ENCODE results near the gene RTN4R. TPM values are rescaled to one million over a fixed set of nuclear protein-coding genes. Genes with fewer than 3 reads are reported as not detected.
"Not testable (repeated sequence)": the region's sequence is repeated elsewhere in the genome, so short reads cannot be mapped to it uniquely, and the experiment has no call there.

The RTN4R gene
- total RNA-seq, 4 donors from 2014 or later = 5.0 to 12.9 TPM; not detected in 2

DNA sequence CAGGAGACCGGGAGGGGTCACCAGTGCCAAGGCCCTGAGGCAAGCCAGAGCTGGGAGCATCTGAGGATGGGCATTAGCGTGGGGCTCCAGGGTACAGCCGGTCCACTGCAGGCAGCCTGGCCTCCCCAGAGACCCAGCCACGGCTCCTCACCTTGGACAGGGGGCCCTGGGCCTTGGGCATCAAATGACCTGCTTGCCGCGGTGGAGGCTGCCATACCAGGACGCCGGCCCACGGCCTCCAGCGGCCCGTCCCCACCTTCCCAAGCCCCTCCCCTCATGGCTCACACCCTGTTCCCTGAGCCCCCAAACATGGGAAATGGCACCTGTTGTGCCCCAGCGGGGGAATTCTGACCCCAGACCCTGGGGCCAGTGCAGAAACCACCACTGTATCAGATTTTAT, 12.7 kb upstream of the RTN4R start:
- no peak for TF ChIP-seq POLR2A (IDR thresholded peaks at IDR 0.05)
- TF ChIP-seq, protein P1, sequence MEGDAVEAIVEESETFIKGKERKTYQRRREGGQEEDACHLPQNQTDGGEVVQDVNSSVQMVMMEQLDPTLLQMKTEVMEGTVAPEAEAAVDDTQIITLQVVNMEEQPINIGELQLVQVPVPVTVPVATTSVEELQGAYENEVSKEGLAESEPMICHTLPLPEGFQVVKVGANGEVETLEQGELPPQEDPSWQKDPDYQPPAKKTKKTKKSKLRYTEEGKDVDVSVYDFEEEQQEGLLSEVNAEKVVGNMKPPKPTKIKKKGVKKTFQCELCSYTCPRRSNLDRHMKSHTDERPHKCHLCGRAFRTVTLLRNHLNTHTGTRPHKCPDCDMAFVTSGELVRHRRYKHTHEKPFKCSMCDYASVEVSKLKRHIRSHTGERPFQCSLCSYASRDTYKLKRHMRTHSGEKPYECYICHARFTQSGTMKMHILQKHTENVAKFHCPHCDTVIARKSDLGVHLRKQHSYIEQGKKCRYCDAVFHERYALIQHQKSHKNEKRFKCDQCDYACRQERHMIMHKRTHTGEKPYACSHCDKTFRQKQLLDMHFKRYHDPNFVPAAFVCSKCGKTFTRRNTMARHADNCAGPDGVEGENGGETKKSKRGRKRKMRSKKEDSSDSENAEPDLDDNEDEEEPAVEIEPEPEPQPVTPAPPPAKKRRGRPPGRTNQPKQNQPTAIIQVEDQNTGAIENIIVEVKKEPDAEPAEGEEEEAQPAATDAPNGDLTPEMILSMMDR (IDR thresholded peaks at IDR 0.05) = no peak
- Histone ChIP-seq H3K9me3 (no peaks in the 10 kb centered on the region), H3K4me3 (no peak overlapping the region), H3K27ac (no peak overlapping the region), H3K4me1 (no peaks in the 10 kb centered on the region), H3K36me3 (no peaks in the 10 kb centered on the region), H3K27me3 (no peaks in the 10 kb centered on the region)
- intact Hi-C loops (cut with DNase I; ENCODE audit: low total_unique reads) = loop anchor here (5.0 kb wide), 1 partner anchor 124 kb away; no protein-coding TSS in a partner anchor
- DNase-seq = no peak

DNA sequence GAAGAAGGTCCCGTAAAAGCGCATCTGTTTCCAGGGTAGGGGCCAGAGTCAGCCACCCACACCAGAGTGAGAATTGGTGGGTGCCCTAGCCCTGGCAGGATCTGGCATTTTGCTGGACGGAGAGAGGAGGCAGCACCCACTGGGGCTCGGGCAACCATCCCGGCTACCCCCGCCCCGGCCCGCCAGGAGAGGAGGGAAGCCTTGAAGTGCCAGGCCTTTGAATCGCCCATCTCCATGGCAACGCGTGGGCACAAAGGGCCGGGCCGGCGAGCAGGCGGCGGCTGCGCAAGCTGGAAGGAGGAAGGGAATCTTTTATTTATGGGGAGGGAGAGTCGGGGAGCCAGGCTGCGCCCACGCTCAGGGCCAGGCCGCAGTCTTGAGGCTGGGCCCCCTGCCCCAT, 12.0 kb upstream of the RTN4R start:
- not testable (repeated sequence) for H3K9me3 ChIP-seq, H3K27ac ChIP-seq, H3K4me1 ChIP-seq, DNase-seq, H3K27me3 ChIP-seq, H3K4me3 ChIP-seq, H3K36me3 ChIP-seq
- intact Hi-C loops (cut with DNase I; ENCODE audit: low total_unique reads) = loop anchor here (5.0 kb wide), 1 partner anchor 123 kb away; no protein-coding TSS in a partner anchor

DNA sequence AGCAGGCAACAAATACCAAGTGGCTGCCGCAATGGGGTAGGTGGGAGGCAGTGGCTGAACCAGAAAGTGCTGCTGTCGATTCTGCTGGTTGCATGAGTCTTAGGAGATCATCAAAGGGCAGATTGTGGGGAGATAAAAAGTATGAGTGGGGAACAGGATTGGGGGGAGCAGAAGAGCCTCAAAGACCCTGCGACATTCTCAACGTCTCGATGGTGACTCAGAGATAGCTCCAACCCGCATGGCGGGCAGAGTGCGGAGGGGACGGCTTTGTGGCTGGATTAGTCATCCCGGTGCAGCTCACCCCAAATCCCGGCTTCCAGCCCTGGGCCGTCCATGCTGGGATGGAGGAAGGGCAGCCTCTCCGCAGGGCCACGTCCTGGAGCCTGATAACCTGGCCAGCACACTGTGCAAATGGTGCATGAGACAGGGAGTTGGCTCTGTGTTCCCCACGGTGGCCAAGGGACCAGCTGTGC, 11.6 kb upstream of the RTN4R start:
- no peak for DNase-seq
- Histone ChIP-seq H3K27me3 (no peaks in the 10 kb centered on the region), H3K4me3 (no peak overlapping the region), H3K36me3 (no peaks in the 10 kb centered on the region), H3K4me1 (no peaks in the 10 kb centered on the region), H3K27ac (no peak overlapping the region), H3K9me3 (no peaks in the 10 kb centered on the region)
- TF ChIP-seq POLR2A (IDR thresholded peaks at IDR 0.05) = no peak
- TF ChIP-seq, protein P1 (IDR thresholded peaks at IDR 0.05) = no peak
- intact Hi-C loops (cut with DNase I; ENCODE audit: low total_unique reads) = loop anchor here (5.0 kb wide), 1 partner anchor 122 kb away; no protein-coding TSS in a partner anchor

DNA sequence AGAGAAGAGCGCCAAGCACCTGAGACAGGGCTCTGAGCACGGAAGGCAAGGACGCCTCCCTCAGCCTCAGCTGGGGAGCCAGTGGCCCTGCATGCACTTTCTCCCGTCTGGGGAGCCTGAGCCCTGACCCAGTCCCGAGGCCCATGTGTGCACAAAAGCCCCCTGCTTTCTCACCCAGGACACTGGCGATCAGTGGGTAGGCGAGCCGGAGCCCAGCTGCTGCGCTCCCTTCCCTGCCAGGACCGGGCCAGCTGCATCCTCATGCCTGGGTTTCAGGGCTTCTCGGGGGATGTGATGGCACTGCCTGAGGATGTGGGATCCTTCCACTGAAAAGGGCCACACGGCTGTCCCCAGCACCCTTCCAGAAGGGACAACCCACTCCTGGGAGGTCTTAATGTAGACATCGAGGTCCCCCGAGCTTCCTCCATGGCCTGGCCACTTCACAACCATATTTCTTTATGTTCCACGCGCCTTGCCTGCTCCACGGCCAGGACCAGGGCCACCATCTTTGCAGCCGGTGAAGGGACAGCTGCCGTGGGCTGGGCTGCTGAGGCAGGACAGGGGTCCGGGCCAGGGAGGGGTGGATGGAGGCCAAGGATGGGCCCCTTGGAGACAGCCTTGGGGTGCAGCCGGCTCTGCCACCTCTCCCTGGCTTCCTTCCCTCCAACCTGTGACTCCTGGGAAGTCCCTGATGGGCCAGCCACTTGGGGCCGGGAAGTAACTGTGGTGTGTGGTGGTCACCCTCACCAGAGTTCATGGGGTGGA, 10.8 kb upstream of the RTN4R start:
- H3K36me3 ChIP-seq; H3K27me3 ChIP-seq; H3K4me1 ChIP-seq; intact Hi-C loops (cut with DNase I; ENCODE audit: low total_unique reads); H3K27ac ChIP-seq; DNase-seq; H3K9me3 ChIP-seq; H3K4me3 ChIP-seq: not testable (repeated sequence)

DNA sequence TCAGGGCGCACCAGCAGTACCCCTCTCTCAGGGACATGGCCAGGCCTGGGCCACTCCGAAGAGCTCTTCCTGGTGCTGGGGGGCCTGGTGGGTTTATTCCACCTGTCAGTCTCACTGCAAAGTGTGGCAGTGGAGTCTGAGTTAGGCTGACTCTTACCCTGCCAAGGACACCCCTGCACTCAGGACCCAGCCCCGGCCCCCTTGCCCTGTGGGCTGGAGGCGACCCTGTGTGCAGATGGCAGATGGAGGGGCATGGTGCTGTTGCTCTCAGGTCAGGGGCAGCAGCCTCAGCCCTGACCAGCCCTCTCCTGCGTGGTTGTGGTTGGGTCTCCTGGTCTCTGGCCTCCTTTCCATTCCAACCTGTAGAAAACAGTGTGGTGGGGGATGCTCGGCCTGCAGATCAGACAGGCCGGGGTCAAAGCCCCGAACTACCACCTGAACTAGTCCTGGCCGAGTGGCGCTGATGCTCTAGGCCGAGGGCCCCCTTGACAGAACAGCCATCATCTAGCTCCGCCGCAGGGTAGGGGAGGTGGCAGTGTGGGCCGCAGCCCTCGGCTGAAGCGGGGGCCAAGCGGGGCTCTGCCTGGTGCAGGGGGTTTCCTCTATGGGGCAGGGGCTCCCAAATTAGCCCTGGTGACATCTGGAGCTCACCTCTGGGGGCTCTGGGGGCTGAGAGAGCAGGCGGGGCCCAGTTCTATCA, 10.0 kb upstream of the RTN4R start:
- H3K27me3 ChIP-seq; H3K9me3 ChIP-seq; H3K27ac ChIP-seq; H3K4me1 ChIP-seq; H3K36me3 ChIP-seq; intact Hi-C loops (cut with DNase I; ENCODE audit: low total_unique reads); DNase-seq; H3K4me3 ChIP-seq: not testable (repeated sequence)

DNA sequence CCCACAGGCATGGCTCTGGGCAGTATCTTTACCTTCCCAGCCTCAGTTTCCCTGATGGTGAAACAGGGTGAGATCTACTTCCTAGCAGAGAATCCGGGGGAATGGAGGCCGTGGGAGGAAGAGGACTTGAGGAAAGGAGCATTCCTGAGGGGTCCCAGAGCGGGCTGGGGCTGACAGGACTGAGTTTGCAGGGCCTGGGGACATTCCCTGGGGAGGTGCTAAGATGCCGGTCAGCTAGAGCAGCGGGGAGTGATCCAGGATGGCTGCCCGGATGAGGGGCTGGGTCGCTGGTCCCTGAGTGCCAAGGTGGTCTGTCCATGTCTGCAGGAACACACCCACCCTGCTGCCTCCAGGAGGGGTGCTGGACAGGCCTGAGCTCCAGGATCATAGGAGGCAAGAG, 8.3 kb upstream of the RTN4R start:
- no peaks in the 10 kb centered on the region for H3K4me1 ChIP-seq
- TF ChIP-seq, protein P1 (IDR thresholded peaks at IDR 0.05) = no peak
- TF ChIP-seq POLR2A (IDR thresholded peaks at IDR 0.05) = no peak
- intact Hi-C loops (cut with DNase I; ENCODE audit: low total_unique reads) = no loop called here
- no peak overlapping the region for H3K4me3 ChIP-seq
- H3K27ac ChIP-seq = no peak overlapping the region
- H3K36me3 ChIP-seq = no peaks in the 10 kb centered on the region
- no peaks in the 10 kb centered on the region for H3K9me3 ChIP-seq
- H3K27me3 ChIP-seq = no peaks in the 10 kb centered on the region
- no peak for DNase-seq

Data from uterus (tissue), 4 donors.